ENCODE measurements around the gene ADAMTS16.

- TF ChIP-seq, protein P1, sequence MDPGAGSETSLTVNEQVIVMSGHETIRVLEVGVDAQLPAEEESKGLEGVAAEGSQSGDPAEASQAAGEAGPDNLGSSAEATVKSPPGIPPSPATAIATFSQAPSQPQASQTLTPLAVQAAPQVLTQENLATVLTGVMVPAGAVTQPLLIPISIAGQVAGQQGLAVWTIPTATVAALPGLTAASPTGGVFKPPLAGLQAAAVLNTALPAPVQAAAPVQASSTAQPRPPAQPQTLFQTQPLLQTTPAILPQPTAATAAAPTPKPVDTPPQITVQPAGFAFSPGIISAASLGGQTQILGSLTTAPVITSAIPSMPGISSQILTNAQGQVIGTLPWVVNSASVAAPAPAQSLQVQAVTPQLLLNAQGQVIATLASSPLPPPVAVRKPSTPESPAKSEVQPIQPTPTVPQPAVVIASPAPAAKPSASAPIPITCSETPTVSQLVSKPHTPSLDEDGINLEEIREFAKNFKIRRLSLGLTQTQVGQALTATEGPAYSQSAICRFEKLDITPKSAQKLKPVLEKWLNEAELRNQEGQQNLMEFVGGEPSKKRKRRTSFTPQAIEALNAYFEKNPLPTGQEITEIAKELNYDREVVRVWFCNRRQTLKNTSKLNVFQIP (CRISPR knock-in tag; IDR thresholded peaks at IDR 0.05; ENCODE audit: borderline replicate concordance, low read depth) = no peak
- TF ChIP-seq SNAI2 (CRISPR knock-in tag; IDR thresholded peaks at IDR 0.05) (no peak), CREB5 (CRISPR knock-in tag; IDR thresholded peaks at IDR 0.05; ENCODE audit: low read depth) (no peak), ZFP3 (CRISPR knock-in tag; IDR thresholded peaks at IDR 0.05) (no peak), CSRNP3 (CRISPR knock-in tag; IDR thresholded peaks at IDR 0.05) (no peak), ARNTL (CRISPR knock-in tag; IDR thresholded peaks at IDR 0.05; ENCODE audit: borderline replicate concordance, low read depth) (no peak)
- TF ChIP-seq, protein P2, sequence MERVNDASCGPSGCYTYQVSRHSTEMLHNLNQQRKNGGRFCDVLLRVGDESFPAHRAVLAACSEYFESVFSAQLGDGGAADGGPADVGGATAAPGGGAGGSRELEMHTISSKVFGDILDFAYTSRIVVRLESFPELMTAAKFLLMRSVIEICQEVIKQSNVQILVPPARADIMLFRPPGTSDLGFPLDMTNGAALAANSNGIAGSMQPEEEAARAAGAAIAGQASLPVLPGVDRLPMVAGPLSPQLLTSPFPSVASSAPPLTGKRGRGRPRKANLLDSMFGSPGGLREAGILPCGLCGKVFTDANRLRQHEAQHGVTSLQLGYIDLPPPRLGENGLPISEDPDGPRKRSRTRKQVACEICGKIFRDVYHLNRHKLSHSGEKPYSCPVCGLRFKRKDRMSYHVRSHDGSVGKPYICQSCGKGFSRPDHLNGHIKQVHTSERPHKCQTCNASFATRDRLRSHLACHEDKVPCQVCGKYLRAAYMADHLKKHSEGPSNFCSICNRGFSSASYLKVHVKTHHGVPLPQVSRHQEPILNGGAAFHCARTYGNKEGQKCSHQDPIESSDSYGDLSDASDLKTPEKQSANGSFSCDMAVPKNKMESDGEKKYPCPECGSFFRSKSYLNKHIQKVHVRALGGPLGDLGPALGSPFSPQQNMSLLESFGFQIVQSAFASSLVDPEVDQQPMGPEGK (CRISPR knock-in tag; IDR thresholded peaks at IDR 0.05; ENCODE audit: borderline replicate concordance) = no peak
Observed at GRCh38 chr5:5218396-5218795, 78.3 kb downstream of the ADAMTS16 start.

All from SK-N-SH treated with all-trans-retinoic acid at 6 μM for 48 hours (cell line).